Measurements from ENCODE around the gene TWF2.

Gene TWF2

GRCh38 chr3:52202384-52203077 lies 36.4 kb downstream of the TWF2 start:
- no peak for DNase-seq (ENCODE audit: low read depth)

GRCh38 chr3:52200981-52201679 lies 37.8 kb downstream of the TWF2 start:
- DNase-seq (ENCODE audit: low read depth) = no peak

- DNase-seq (ENCODE audit: low read depth) = no peak
Measured at GRCh38 chr3:52198643-52199608, 40.0 kb downstream of the TWF2 start.

- DNase-seq (ENCODE audit: low read depth) = peak; percentile 90
Measured at GRCh38 chr3:52197842-52198625, 40.9 kb downstream of the TWF2 start, which contains the start of gene ALAS1. TSS of gene ALAS1 (plus strand) at chr3:52198160. CDS start at chr3:52199242, 1,082 bp downstream.

- DNase-seq (ENCODE audit: low read depth) = no peak
Measured at GRCh38 chr3:52197499-52197841, 41.5 kb downstream of the TWF2 start.

- no peak for DNase-seq (ENCODE audit: low read depth)
Measured at GRCh38 chr3:52196977-52197376, 42.0 kb downstream of the TWF2 start.

- DNase-seq (ENCODE audit: low read depth) = no peak
Measured at GRCh38 chr3:52195823-52196331, 43.1 kb downstream of the TWF2 start.

GRCh38 chr3:52195291-52195597 lies 43.7 kb downstream of the TWF2 start:
- no peak for DNase-seq (ENCODE audit: low read depth)

GRCh38 chr3:52194485-52195290 lies 44.3 kb downstream of the TWF2 start:
- no peak for DNase-seq (ENCODE audit: low read depth)

GRCh38 chr3:52193065-52193464 lies 45.9 kb downstream of the TWF2 start:
- DNase-seq (ENCODE audit: low read depth) = no peak

GRCh38 chr3:52191663-52192062 lies 47.3 kb downstream of the TWF2 start:
- no peak for DNase-seq (ENCODE audit: low read depth)

GRCh38 chr3:52190294-52191074 lies 48.5 kb downstream of the TWF2 start:
- no peak for DNase-seq (ENCODE audit: low read depth)

GRCh38 chr3:52188556-52188955 lies 50.4 kb downstream of the TWF2 start:
- no peak for DNase-seq (ENCODE audit: low read depth)

GRCh38 chr3:52186729-52187128 lies 52.2 kb downstream of the TWF2 start:
- DNase-seq (ENCODE audit: low read depth) = no peak

GRCh38 chr3:52185837-52186236 lies 53.1 kb downstream of the TWF2 start:
- no peak for DNase-seq (ENCODE audit: low read depth)

GRCh38 chr3:52185311-52185710 lies 53.6 kb downstream of the TWF2 start:
- DNase-seq (ENCODE audit: low read depth) = no peak

GRCh38 chr3:52184690-52185089 lies 54.3 kb downstream of the TWF2 start:
- no peak for DNase-seq (ENCODE audit: low read depth)

- no peak for DNase-seq (ENCODE audit: low read depth)
Measured at GRCh38 chr3:52183786-52184445, 55.0 kb downstream of the TWF2 start.

GRCh38 chr3:52182691-52183090 lies 56.3 kb downstream of the TWF2 start:
- DNase-seq (ENCODE audit: low read depth) = no peak

- DNase-seq (ENCODE audit: low read depth) = no peak
Measured at GRCh38 chr3:52182196-52182595, 56.8 kb downstream of the TWF2 start.

Measured in stimulated activated CD8-positive, alpha-beta memory T cell treated with anti-CD3 and anti-CD28 coated beads, Interleukin-12 subunit alpha, Interleukin-12 subunit beta, amount 100 ng/mL, for 1 hour (primary cell).